DMS153 (cell line): Measurements from ENCODE around the gene SLC17A4.

ENCODE experiments used
- DNase-seq: peaks from one replicate; lab custom pipeline; 2025; lab: John Stamatoyannopoulos, UW

The SLC17A4 gene

GRCh38 chr6:25750906-25751305, 3.6 kb upstream of the SLC17A4 start:
- no peak for DNase-seq

- no peak for DNase-seq
Observed at GRCh38 chr6:25753079-25753478, 1.5 kb upstream of the SLC17A4 start.

- DNase-seq: no peak
Observed at GRCh38 chr6:25755483-25755882, 941 bp downstream of the SLC17A4 start.

DNA sequence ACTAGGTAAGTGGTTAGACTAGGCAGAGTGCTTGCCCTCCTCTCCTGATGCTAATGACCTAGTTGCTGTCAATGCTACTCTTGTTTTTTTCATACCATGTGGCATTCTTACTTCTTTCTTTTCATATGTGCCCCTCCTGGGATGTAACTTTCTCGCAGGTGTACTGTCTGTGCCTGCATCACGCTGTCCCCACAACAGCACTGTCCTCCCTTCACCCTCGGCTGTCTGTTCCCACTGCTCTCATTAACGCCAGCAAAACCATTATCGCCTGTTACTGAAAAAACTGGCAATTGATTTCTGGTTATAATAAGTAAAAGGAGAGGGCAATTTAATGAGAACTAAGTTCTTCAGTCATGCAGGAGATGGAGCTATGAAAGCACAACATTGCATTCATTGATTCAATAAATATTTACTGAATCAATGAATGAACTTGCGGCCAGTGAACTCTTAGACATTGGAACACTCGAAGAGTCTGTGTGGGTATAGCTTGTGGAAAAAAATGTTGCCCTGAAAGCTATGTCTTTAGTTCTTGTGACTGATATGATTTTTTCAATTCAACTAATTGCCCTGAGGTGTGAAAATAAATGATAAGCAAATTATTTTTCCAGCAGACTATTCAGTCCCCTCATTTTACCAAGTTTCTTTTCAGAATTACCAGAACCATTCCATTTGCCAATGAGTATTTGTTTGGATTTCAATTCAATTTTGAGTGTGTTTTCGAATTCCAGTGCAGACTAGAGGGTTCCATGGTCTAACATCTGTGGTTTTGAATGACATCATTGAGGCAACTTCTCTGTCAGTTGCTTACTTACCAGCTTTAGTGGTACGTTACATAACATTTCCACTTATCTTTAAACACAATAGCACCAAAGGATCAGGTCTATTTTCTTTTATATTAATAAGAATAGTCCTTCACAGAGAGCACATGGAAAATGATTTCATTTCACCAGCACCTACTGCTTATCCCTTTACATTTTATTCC, 2.1 kb downstream of the SLC17A4 start:
- DNase-seq: no peak

DNA sequence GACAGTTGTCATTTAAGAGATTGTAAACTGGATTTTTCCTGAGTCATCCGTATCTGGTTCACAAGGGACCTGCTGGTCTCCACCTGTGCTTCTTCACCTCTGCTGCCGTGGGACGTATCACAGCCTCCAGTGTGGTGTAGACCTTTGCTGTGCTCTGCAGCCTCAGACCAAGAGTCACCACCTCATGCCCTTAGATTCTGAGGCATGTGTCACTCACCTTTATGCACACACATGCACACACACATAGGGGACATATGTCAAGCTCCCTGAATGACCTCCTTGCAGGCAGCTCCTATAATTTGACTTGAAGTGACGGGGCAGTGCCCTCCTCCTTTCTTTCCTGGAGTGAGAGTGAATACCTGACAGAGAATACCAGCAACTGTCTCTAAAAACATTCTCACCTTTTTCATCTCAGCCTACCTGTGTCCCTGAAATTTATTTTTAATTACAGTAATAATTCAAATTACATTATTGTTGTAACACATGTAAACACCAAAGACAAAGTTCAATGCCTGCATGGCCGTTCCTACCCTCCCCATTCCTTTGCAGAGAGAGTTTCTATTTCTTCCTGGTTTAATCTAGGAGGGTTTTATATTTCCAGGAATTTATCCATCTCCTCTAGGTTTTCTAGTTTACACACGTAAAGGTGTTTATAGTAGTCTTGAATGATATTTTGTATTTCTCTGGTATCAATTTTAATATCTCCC, 3.5 kb downstream of the SLC17A4 start:
- DNase-seq: no peak

- DNase-seq: no peak
Observed at GRCh38 chr6:25764611-25765010, 10.1 kb downstream of the SLC17A4 start.

GRCh38 chr6:25768566-25768965, 14.0 kb downstream of the SLC17A4 start:
- DNase-seq: no peak

GRCh38 chr6:25769983-25770382, 15.4 kb downstream of the SLC17A4 start:
- DNase-seq: peak; percentile 21

DNA sequence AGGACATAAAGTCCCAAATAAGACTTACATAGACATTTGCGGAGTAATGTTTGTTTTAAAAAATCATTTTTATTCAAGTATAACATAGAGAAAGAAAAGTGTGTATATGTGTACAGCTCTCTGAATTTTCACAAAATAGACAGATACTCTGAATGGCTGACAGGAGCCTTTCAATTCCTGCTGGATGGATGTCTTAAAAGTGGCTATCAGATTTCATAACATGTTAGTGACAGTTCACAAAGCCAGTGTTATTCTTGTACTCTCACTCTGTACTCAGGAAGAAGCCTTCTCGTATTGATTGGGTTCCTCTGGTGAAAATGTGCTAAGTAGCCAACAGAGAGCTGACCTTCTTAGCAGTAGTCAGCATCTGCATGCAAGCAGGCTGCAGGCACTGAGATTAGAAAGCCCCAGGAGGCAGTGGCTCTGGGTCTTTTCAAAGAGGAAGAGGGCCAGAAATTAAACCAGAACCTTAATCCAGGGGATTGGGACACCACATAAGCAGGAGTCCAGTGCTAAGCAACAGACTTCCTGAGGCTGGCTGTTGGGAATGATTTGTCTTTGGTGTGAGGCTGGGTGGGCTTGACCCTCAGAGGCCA, 19.7 kb downstream of the SLC17A4 start:
- peak; percentile 26 for DNase-seq

DNA sequence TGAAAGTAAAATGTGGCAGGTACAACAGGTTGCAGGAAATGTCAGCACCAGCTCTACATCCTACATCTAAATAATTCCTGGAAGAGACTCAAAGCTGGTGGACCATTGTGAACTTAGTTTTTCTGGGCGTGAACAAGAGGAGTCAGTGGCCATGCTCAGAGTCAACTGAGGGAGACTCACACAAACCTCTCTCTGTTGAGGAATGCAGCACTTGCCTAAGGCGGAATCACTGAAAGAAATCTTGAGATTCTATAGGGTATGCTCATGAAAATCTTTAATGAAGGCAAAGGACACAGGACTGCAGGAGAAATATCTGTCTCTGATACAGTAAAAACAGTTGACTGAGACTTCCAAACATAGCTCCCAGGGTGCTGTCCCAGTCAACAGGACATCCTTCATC, 22.5 kb downstream of the SLC17A4 start:
- DNase-seq: no peak

DNA sequence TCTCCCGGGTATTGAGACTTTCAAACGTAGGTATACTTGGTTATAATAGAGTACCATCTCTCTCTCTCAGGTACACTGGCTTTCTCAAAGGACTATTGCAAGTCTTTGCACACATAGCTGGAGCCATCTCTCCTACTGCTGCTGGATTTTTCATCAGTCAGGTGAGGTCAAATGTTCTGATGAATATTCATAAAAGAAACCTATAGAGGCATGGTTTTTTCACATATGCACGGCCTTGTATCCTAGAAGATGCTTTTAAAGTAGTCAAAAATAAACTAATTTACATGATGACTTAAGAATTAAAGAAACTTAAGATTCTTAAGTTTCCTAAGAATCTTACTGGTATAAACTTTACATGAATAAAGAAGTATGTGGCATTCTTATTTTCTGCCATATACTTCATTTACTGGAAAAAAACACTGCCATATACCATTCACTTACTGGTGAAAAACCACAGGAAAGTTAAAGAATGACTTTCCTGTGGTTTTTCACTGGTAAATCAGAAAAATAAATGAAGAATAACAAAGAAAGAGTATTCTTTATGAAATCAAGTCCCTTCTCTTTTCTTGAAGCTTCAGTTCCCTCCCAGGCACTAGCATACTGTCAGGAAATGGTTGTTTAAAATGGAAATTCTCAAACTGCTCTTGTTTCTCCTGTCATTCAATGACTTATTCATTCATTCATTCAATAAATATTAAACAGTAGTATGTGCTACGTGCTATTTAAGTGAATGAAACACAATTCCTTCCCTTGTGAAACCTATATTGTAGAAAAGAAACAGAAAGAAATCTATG, 23.5 kb downstream of the SLC17A4 start:
- DNase-seq: no peak

GRCh38 chr6:25781134-25781533, 26.6 kb downstream of the SLC17A4 start:
- no peak for DNase-seq

DNA sequence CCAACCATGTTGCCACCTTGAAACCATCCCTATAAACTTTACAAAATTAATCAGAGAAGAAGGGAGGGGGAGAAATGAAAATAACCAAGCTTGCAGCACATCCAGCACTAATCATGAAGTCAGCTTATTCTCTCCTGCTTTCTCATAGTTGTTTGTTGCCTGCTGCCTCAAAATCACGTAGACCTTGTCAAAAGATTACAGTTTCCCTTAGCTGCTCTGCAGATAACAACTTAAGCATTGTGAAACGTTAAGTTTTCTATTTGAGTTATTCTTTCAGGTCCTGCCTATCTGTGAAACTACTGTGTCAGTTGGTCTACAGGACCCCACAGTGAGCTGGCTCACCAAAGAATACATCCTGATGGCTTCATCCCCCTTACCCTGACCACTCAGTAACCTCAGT, 32.9 kb downstream of the SLC17A4 start:
- DNase-seq: no peak

GRCh38 chr6:25788305-25788922, 33.9 kb downstream of the SLC17A4 start:
- no peak for DNase-seq

GRCh38 chr6:25789475-25789874, 34.9 kb downstream of the SLC17A4 start:
- DNase-seq: no peak

GRCh38 chr6:25792016-25792415, 37.5 kb downstream of the SLC17A4 start:
- no peak for DNase-seq

GRCh38 chr6:25793970-25794369, 39.4 kb downstream of the SLC17A4 start:
- DNase-seq: no peak

GRCh38 chr6:25794784-25795183, 40.2 kb downstream of the SLC17A4 start:
- DNase-seq: no peak

DNA sequence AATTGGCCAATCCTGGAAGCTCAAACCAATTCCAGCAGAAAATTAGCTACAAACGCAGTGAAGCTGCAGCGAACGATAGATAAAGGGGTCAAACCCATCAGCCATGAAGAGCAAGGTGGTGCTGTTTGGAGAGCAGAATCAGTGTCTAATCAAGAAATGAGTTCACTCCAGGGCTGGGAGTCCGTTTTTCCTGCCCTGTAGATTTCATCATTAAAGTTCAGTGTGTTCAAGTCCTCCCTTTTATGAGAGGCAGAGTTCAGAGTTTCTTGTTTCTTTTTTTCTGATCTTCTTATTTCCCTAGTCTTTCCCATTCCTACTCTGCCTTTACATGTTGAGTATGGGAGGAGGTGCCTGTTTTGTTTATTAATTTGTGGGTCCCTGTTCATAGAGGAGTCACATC, 46.9 kb downstream of the SLC17A4 start:
- no peak for DNase-seq

- no peak for DNase-seq
Observed at GRCh38 chr6:25804804-25805203, 50.3 kb downstream of the SLC17A4 start.

DNA sequence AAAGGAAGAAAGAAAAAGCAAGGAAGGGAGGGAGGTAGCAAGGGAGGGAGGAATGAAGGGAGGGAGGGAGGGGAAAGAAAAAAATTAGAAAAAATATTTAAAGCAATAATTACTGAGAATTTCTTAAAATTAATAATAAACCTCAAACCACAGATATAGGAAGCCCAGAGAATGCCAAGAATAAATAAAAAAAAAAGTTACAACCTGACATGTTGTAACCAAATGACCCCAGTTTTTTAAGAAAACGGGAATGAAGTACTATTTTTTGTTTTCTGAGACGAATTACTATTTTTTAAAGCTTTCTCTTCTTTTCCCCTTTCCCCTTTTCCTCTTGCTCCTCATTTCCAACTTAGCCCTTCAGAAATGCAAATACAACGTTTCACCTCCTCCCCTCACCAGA, 60.7 kb downstream of the SLC17A4 start:
- DNase-seq: no peak

GRCh38 chr6:25816252-25816651, 61.7 kb downstream of the SLC17A4 start:
- DNase-seq: no peak
